MM.1S (cell line): ENCODE data around the gene RRH.

Experiments
- CTCF ChIP-seq: fragments of 300-600 bp; sonication (generic); IDR thresholded peaks from 2 replicates; pipeline ENCODE4 v1.5.1; 2016; ENCODE audit warnings: antibody characterized with exemption, low read length, mixed read lengths
- EZH2phosphoT487 ChIP-seq: fragments of 300-600 bp; sonication (generic); IDR thresholded peaks from 2 replicates; pipeline ENCODE4 v1.6.1; 2018; ENCODE audit warnings: antibody characterized with exemption, low read length

- no peak for TF ChIP-seq CTCF
- no peak for TF ChIP-seq EZH2phosphoT487
Measured at GRCh38 chr4:109872065-109872464, 44.3 kb downstream of the RRH start.
